Skeletal muscle satellite cell (primary cell): Measurements from ENCODE around the gene PDE1C.
"Not testable (repeated sequence)": the region's sequence is repeated elsewhere in the genome, so short reads cannot be mapped to it uniquely, and the experiment has no call there.

Experiments
- H3K27me3 ChIP-seq: 2 replicates; pipeline ENCODE4 v1.7.0; 2013; ENCODE audit warnings: low read length; ENCODE audit not compliant: control insufficient read depth, insufficient read depth
- H3K36me3 ChIP-seq: 2 replicates; pipeline ENCODE4 v1.7.0; 2013; ENCODE audit warnings: mild to moderate bottlenecking, control low read depth, low read length; ENCODE audit not compliant: insufficient read depth
- H3K4me1 ChIP-seq: 2 replicates; pipeline ENCODE4 v1.7.0; 2013; ENCODE audit warnings: low read length; ENCODE audit not compliant: control insufficient read depth, insufficient read depth
- H3K4me2 ChIP-seq: 2 replicates; pipeline ENCODE4 v1.7.0; 2013; ENCODE audit warnings: mild to moderate bottlenecking, low read length
- H3K4me3 ChIP-seq: 2 replicates; pipeline ENCODE4 v1.7.0; 2013; ENCODE audit warnings: low read length
- H3K9ac ChIP-seq: 2 replicates; pipeline ENCODE4 v1.7.0; 2013; ENCODE audit warnings: mild to moderate bottlenecking, low read depth, low read length, moderate library complexity
- H3K9me3 ChIP-seq: replicated peaks from 2 replicates; pipeline ENCODE4 v1.7.0; 2013; ENCODE audit warnings: mild to moderate bottlenecking, control low read depth, low read length

PDE1C gene

GRCh38 chr7:32093415-32094408, 23.5 kb upstream of the PDE1C start:
- Histone ChIP-seq H3K9ac (no peak overlapping the region), H3K4me3 (no peak overlapping the region), H3K27me3 (peaks cover 12% of the 10 kb centered on the region), H3K9me3 (no peaks in the 10 kb centered on the region), H3K4me1 (peaks cover 8% of the 10 kb centered on the region), H3K4me2 (no peak overlapping the region), H3K36me3 (no peaks in the 10 kb centered on the region)

- no peak overlapping the region for H3K4me2 ChIP-seq
- peaks cover 8% of the 10 kb centered on the region for H3K4me1 ChIP-seq
- no peaks in the 10 kb centered on the region for H3K9me3 ChIP-seq
- no peak overlapping the region for H3K4me3 ChIP-seq
- H3K36me3 ChIP-seq = no peaks in the 10 kb centered on the region
- peaks cover 14% of the 10 kb centered on the region for H3K27me3 ChIP-seq
- no peak overlapping the region for H3K9ac ChIP-seq
Observed at GRCh38 chr7:32092346-32092745, 22.1 kb upstream of the PDE1C start.

- Histone ChIP-seq H3K36me3 (no peaks in the 10 kb centered on the region), H3K4me3 (no peak overlapping the region), H3K9ac (no peak overlapping the region), H3K27me3 (peaks cover 14% of the 10 kb centered on the region), H3K4me2 (no peak overlapping the region), H3K4me1 (peaks cover 8% of the 10 kb centered on the region), H3K9me3 (no peaks in the 10 kb centered on the region)
Observed at GRCh38 chr7:32091608-32092210, 21.5 kb upstream of the PDE1C start.

GRCh38 chr7:32089678-32090077, 19.5 kb upstream of the PDE1C start:
- Histone ChIP-seq H3K4me1 (peaks cover 8% of the 10 kb centered on the region), H3K9me3 (no peaks in the 10 kb centered on the region), H3K36me3 (no peaks in the 10 kb centered on the region), H3K4me2 (no peak overlapping the region), H3K9ac (no peak overlapping the region), H3K27me3 (peaks cover 14% of the 10 kb centered on the region), H3K4me3 (no peak overlapping the region)

- Histone ChIP-seq H3K4me1 (peaks cover 8% of the 10 kb centered on the region), H3K4me3 (no peak overlapping the region), H3K27me3 (peaks cover 14% of the 10 kb centered on the region), H3K4me2 (no peak overlapping the region), H3K9me3 (no peaks in the 10 kb centered on the region), H3K36me3 (no peaks in the 10 kb centered on the region), H3K9ac (no peak overlapping the region)
Observed at GRCh38 chr7:32089256-32089655, 19.0 kb upstream of the PDE1C start.

GRCh38 chr7:32088451-32088881, 18.3 kb upstream of the PDE1C start:
- H3K4me3 ChIP-seq = no peak overlapping the region
- no peaks in the 10 kb centered on the region for H3K36me3 ChIP-seq
- H3K27me3 ChIP-seq = peaks cover 14% of the 10 kb centered on the region
- no peak overlapping the region for H3K9ac ChIP-seq
- no peak overlapping the region for H3K4me2 ChIP-seq
- H3K4me1 ChIP-seq = peaks cover 4% of the 10 kb centered on the region
- H3K9me3 ChIP-seq = no peaks in the 10 kb centered on the region

GRCh38 chr7:32079510-32079909, 9.3 kb upstream of the PDE1C start:
- no peak overlapping the region for H3K4me2 ChIP-seq
- H3K36me3 ChIP-seq = no peaks in the 10 kb centered on the region
- H3K9me3 ChIP-seq = no peaks in the 10 kb centered on the region
- H3K9ac ChIP-seq = no peak overlapping the region
- H3K4me3 ChIP-seq = no peak overlapping the region
- peaks cover 5% of the 10 kb centered on the region for H3K4me1 ChIP-seq
- H3K27me3 ChIP-seq = no peaks in the 10 kb centered on the region

GRCh38 chr7:32078824-32079223, 8.6 kb upstream of the PDE1C start:
- peaks cover 5% of the 10 kb centered on the region for H3K4me1 ChIP-seq
- no peak overlapping the region for H3K4me3 ChIP-seq
- no peak overlapping the region for H3K9ac ChIP-seq
- no peak overlapping the region for H3K4me2 ChIP-seq
- no peaks in the 10 kb centered on the region for H3K36me3 ChIP-seq
- no peaks in the 10 kb centered on the region for H3K9me3 ChIP-seq
- no peaks in the 10 kb centered on the region for H3K27me3 ChIP-seq

- Histone ChIP-seq H3K4me1 (peaks cover 5% of the 10 kb centered on the region), H3K9me3 (no peaks in the 10 kb centered on the region), H3K9ac (no peak overlapping the region)
Observed at GRCh38 chr7:32077806-32078205, 7.6 kb upstream of the PDE1C start.

GRCh38 chr7:32076802-32077201, 6.6 kb upstream of the PDE1C start:
- H3K36me3 ChIP-seq, H3K9ac ChIP-seq, H3K9me3 ChIP-seq, H3K4me2 ChIP-seq, H3K4me1 ChIP-seq, H3K4me3 ChIP-seq, H3K27me3 ChIP-seq: not testable (repeated sequence)

More at GRCh38 chr7:32077806-32078205, 7.6 kb upstream of the PDE1C start:
- Histone ChIP-seq H3K27me3 (peaks cover 5% of the 10 kb centered on the region), H3K4me3 (no peak overlapping the region), H3K4me2 (no peak overlapping the region), H3K36me3 (no peaks in the 10 kb centered on the region)

- Histone ChIP-seq H3K4me2 (no peak overlapping the region), H3K4me3 (no peak overlapping the region), H3K4me1 (peaks cover 10% of the 10 kb centered on the region), H3K36me3 (no peaks in the 10 kb centered on the region), H3K27me3 (peaks cover 14% of the 10 kb centered on the region), H3K9me3 (no peaks in the 10 kb centered on the region), H3K9ac (no peak overlapping the region)
Observed at GRCh38 chr7:32075612-32076011, 5.4 kb upstream of the PDE1C start.
